ENCODE data around the gene C2CD2. TPM values are rescaled to one million over a fixed set of nuclear protein-coding genes. Genes with fewer than 3 reads are reported as not detected.

Gene C2CD2
- polyA plus RNA-seq, 1 of the 3 experiments (the other 2 are of a cell fraction) = 9.7 TPM

DNA sequence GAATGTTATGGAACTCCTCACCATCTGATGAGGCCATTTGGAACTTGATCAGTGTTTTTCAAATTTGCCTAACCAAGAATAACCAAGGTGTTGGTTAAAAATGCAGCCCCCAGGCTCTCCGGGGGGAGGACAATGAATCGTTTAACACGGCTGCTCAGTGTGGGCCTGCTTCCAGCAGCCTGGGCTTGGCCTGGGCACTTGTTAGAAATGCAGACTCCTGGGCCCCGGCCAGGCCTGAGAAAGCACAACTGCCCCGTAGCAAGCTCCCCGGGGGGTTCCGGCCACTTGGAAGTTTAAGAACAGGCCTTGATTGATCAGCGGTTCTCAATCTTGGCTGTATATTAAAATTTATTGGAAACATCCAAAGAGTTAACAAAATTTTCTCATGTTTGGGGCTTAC, 22.8 kb upstream of the C2CD2 start:
- ChIA-PET CTCF (no interaction called here), POLR2A (no interaction called here)
- no peaks in the 10 kb centered on the region for H3K36me3 ChIP-seq (replicated peaks in 1 of 2; ENCODE audit: control insufficient read depth in 1 of 2, insufficient read depth in 2 of 2, low read length in 1 of 2)
- no peak overlapping the region for H3K4me2 ChIP-seq
- TF ChIP-seq MXI1 (IDR thresholded peaks at IDR 0.05; ENCODE audit: low read depth, low read length) (no peak), TAF1 (IDR thresholded peaks at IDR 0.05; ENCODE audit: borderline replicate concordance, low read depth, low read length) (no peak), PBX3 (IDR thresholded peaks at IDR 0.05) (no peak), FOXJ3 (CRISPR knock-in tag; IDR thresholded peaks at IDR 0.05) (no peak), NRF1 (IDR thresholded peaks at IDR 0.05; ENCODE audit: low read depth, low read length) (no peak), IRF3 (IDR thresholded peaks at IDR 0.05; ENCODE audit: low read depth, low read length) (no peak), ELF1 (IDR thresholded peaks at IDR 0.05) (no peak), NFIC (IDR thresholded peaks at IDR 0.05; ENCODE audit: borderline replicate concordance) (no peak), SMC3 (IDR thresholded peaks at IDR 0.05; ENCODE audit: low read depth, low read length) (no peak), FOSL2 (IDR thresholded peaks at IDR 0.05; ENCODE audit: borderline replicate concordance, low read depth) (no peak), RFX5 (IDR thresholded peaks at IDR 0.05; ENCODE audit: low read length) (no peak)
- TF ChIP-seq, protein P1, sequence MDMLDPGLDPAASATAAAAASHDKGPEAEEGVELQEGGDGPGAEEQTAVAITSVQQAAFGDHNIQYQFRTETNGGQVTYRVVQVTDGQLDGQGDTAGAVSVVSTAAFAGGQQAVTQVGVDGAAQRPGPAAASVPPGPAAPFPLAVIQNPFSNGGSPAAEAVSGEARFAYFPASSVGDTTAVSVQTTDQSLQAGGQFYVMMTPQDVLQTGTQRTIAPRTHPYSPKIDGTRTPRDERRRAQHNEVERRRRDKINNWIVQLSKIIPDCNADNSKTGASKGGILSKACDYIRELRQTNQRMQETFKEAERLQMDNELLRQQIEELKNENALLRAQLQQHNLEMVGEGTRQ (IDR thresholded peaks at IDR 0.05; ENCODE audit: borderline replicate concordance, low read depth, low read length) = no peak
- H3K27me3 ChIP-seq (ENCODE audit: insufficient read depth) = no peaks in the 10 kb centered on the region
- H3K4me3 ChIP-seq (ENCODE audit: low read depth in 2 of 2, low read length in 1 of 2) = no peak overlapping the region
- no peak overlapping the region for H3K27ac ChIP-seq (ENCODE audit: low read depth in 2 of 2, low read length in 1 of 2)
- no peaks in the 10 kb centered on the region for H3K4me1 ChIP-seq (ENCODE audit: control insufficient read depth in 1 of 2, insufficient read depth in 2 of 2, low read depth in 1 of 2, low read length in 1 of 2)
- no peak for DNase-seq
- H3K9me3 ChIP-seq = no peaks in the 10 kb centered on the region; the same call in 1 of the 2 replicates
- no peaks in the 10 kb centered on the region for H3K9me2 ChIP-seq
- H3K79me2 ChIP-seq (ENCODE audit: insufficient read depth) = no peaks in the 10 kb centered on the region
- WGBS (ENCODE audit: low lambda C conversion rate) = 87% methylated on average over 8 of the region's 8 CpGs
- no peaks in the 10 kb centered on the region for H3F3A ChIP-seq (replicated peaks; ENCODE audit: insufficient read depth)
- no peaks in the 10 kb centered on the region for H4K20me1 ChIP-seq (ENCODE audit: insufficient read depth)
- H2AFZ ChIP-seq (ENCODE audit: low read depth) = no peak overlapping the region
- no peak overlapping the region for H3K9ac ChIP-seq

GRCh38 chr21:41975391-41976272, 21.8 kb upstream of the C2CD2 start:
- WGBS (ENCODE audit: low lambda C conversion rate) = 71% methylated on average over 11 of the region's 17 CpGs
- H3K9me2 ChIP-seq = no peaks in the 10 kb centered on the region
- no peaks in the 10 kb centered on the region for H3K27me3 ChIP-seq (ENCODE audit: insufficient read depth)
- no peaks in the 10 kb centered on the region for H3K79me2 ChIP-seq (ENCODE audit: insufficient read depth)
- H4K20me1 ChIP-seq (ENCODE audit: insufficient read depth) = no peaks in the 10 kb centered on the region
- H3K4me3 ChIP-seq (ENCODE audit: low read depth in 2 of 2, low read length in 1 of 2) = no peak overlapping the region
- ChIA-PET CTCF (no interaction called here), POLR2A (no interaction called here)
- no peak overlapping the region for H2AFZ ChIP-seq (ENCODE audit: low read depth)
- H3K36me3 ChIP-seq (replicated peaks in 1 of 2; ENCODE audit: control insufficient read depth in 1 of 2, insufficient read depth in 2 of 2, low read length in 1 of 2) = no peaks in the 10 kb centered on the region
- H3K27ac ChIP-seq (ENCODE audit: low read depth in 2 of 2, low read length in 1 of 2) = no peak overlapping the region
- no peak overlapping the region for H3K9ac ChIP-seq
- H3K4me1 ChIP-seq (ENCODE audit: control insufficient read depth in 1 of 2, insufficient read depth in 2 of 2, low read depth in 1 of 2, low read length in 1 of 2) = no peaks in the 10 kb centered on the region
- no peak overlapping the region for H3K4me2 ChIP-seq
- DNase-seq = no peak
- peak; percentile 89 for TF ChIP-seq REST (IDR thresholded peaks at IDR 0.05; ENCODE audit: low read depth, low read length)
- TF ChIP-seq POLR2AphosphoS5 (IDR thresholded peaks at IDR 0.05; ENCODE audit: low read depth, low read length) = no peak
- no peaks in the 10 kb centered on the region for H3F3A ChIP-seq (replicated peaks; ENCODE audit: insufficient read depth)
- no peaks in the 10 kb centered on the region; the same call in 1 of the 2 replicates for H3K9me3 ChIP-seq
